ENCODE measurements around the gene KHK.

The KHK gene

DNA sequence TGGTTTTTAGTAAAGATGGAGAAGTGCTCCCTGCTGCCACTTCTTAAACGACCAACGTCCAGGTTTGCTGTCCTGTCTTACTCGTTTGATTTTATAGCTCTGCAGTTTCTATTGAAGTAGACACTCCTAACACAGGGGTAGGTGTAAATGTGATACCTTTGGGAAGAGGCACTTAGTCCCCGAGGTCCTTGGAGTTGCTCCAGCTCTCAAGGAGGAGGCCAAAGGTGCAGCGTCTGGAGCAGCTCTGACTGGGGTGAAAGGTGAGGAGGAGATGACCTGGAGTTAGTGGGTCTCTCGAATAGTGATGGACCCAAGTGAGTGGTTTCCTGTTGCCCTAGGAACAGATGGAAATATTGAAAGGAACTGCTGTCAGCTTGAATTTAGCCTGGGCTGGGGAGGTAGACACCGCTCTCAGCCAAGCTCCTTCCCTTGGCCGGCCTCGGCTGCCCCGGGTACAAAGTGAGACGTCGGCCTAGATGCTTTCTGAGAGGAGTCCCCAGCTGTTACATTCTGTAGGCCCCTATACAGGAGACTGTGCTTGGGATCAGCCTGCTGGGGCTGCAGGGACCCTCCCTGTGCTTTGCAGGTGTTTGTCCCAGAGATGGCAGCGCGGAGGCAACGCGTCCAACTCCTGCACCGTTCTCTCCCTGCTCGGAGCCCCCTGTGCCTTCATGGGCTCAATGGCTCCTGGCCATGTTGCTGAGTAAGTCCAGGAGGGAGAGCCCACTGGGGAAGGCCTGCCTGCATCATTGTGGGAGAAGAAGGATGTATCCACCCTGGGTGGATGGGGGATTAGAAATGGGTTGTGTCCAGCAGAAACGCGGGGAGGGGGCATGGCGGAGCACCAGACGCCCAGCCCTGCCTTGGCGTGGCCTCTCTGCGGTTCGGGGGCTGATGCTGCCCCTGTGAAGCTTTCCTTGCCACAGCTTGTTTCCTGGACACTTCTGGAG is 5.4 kb downstream of the KHK start:
- WGBS, 2 experiments (ENCODE audit: insufficient coverage in 2 of 2): 84% methylated on average over 23 to 24 of the region's 25 CpGs
- H3K4me1 ChIP-seq (ENCODE audit: control insufficient read depth, insufficient read depth, low read length, poor library complexity, severe bottlenecking): peaks cover 9% of the 10 kb centered on the region
- no peaks in the 10 kb centered on the region for H3K9me3 ChIP-seq (ENCODE audit: control insufficient read depth, low read length)
- no peaks in the 10 kb centered on the region for H3K36me3 ChIP-seq (ENCODE audit: control insufficient read depth, insufficient read depth, low read length)
- no peak overlapping the region for H3K27ac ChIP-seq (ENCODE audit: low read depth, low read length, severe bottlenecking)
- H3K4me3 ChIP-seq (ENCODE audit: extremely low read depth, insufficient read depth, low read length, poor library complexity, severe bottlenecking): no peak overlapping the region

DNA sequence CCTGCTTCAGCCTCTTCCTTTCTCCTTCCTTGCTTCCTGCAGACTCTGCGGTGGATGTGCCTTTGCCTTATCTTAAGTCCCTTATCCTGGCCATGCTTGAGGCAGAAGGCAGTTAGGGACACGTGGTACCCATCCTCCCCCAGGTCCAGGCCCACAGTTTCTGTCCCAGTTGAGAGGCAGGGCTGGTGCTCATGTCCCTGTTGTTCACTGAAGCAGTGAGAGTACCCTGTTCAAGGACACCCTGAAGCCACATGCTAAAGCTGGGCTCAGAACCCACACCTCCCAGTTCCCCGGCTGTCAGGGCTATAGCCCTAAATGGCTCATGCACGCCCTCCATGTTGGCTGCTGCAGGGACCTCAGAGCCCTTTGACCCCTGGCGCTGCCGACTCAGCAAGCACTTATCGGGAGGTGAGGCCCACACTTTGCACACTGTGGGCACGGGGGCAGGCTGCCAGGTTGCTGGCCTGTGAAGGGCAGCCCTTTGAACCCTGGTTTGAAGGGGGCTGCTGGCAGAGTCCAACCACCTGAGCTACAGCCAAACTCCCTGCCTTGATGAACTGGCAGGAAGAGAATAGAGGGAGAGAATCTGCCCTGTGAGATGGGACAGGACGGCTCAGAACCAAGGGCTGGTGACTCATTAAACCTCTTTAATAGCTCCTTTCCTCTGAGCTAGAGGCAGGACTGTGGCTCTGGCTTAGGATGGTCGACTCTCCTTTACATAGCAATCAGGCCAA is 6.3 kb downstream of the KHK start:
- 87 to 90% methylated on average over 9 to 10 of the region's 10 CpGs for WGBS, 2 experiments (ENCODE audit: insufficient coverage in 2 of 2)
- Histone ChIP-seq H3K36me3 (ENCODE audit: control insufficient read depth, insufficient read depth, low read length) (no peaks in the 10 kb centered on the region), H3K4me1 (ENCODE audit: control insufficient read depth, insufficient read depth, low read length, poor library complexity, severe bottlenecking) (peaks cover 9% of the 10 kb centered on the region), H3K27ac (ENCODE audit: low read depth, low read length, severe bottlenecking) (no peak overlapping the region), H3K9me3 (ENCODE audit: control insufficient read depth, low read length) (no peaks in the 10 kb centered on the region), H3K4me3 (ENCODE audit: extremely low read depth, insufficient read depth, low read length, poor library complexity, severe bottlenecking) (no peak overlapping the region)

DNA sequence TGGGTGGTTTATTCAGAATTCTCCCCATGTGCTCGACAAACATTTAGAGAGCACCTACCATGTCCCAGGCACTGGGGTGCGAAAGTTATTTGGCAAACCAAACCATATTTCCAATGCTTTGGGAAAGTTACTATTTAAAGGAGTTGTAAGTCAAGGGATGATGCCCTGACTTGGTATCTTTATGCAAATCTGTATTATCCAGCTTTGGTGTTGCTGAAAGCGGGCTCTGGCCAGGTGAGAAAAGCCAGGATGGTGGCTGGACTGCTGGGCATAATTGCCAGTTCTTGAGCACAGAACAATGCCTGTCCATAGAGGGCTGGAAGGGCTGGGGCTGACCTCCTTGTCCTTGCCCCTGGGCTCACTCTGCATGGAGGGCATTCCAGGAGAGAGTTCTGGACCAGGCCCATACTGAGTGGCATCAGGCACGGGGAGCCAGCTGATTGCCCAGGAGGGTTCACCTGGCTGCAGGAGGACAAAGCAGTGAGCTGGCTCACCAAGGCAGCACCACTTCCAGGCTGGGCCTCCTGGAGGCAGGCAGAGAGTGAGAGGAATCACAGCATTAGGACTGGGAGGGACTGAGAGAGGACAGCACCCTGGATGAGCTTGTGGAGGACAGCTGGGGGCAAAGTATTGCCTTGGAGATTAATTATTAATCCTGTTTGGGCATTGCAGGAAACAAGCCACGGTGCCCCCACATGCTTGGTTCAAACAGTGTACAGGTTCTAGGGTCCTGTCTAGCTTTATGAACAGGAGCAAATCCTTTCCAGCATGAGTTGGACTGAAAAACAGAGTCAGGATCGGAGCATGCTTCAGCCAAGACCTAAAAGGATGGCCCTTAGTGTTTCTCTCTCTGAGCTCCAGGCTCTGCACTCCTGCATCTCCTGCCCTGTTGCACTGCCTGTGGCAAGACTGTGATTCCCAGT is 7.1 kb downstream of the KHK start:
- WGBS, 2 experiments (ENCODE audit: insufficient coverage in 2 of 2): 89 to 94% methylated on average over 5 of the region's 6 CpGs
- Histone ChIP-seq H3K4me3 (ENCODE audit: extremely low read depth, insufficient read depth, low read length, poor library complexity, severe bottlenecking) (no peak overlapping the region), H3K27ac (ENCODE audit: low read depth, low read length, severe bottlenecking) (no peak overlapping the region), H3K36me3 (ENCODE audit: control insufficient read depth, insufficient read depth, low read length) (no peaks in the 10 kb centered on the region), H3K9me3 (ENCODE audit: control insufficient read depth, low read length) (no peaks in the 10 kb centered on the region), H3K4me1 (ENCODE audit: control insufficient read depth, insufficient read depth, low read length, poor library complexity, severe bottlenecking) (peaks cover 9% of the 10 kb centered on the region)

DNA sequence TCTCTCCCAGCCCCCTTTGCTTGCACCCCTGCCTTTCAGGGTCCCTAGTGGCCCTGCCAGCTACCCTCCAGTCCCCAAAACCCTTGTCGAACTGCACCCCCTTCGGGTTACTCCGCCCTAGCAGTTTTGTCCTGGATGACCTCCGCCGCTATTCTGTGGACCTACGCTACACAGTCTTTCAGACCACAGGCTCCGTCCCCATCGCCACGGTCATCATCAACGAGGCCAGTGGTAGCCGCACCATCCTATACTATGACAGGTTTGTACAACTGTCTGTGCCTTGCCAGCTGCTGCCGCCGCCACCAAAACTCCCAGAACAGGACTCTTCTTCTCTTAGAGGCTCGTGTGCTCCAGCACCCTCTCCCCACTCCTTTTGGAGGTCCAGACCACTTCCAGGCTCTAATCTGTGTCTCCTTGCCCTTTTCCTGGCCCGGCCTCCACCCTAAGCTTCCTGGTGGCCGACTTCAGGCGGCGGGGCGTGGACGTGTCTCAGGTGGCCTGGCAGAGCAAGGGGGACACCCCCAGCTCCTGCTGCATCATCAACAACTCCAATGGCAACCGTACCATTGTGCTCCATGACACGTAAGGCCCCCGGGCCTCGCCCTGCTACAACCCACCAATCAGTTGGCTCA is 7.9 kb downstream of the KHK start:
- Histone ChIP-seq H3K4me3 (ENCODE audit: extremely low read depth, insufficient read depth, low read length, poor library complexity, severe bottlenecking) (no peak overlapping the region), H3K9me3 (ENCODE audit: control insufficient read depth, low read length) (no peaks in the 10 kb centered on the region), H3K36me3 (ENCODE audit: control insufficient read depth, insufficient read depth, low read length) (no peaks in the 10 kb centered on the region), H3K4me1 (ENCODE audit: control insufficient read depth, insufficient read depth, low read length, poor library complexity, severe bottlenecking) (peaks cover 9% of the 10 kb centered on the region), H3K27ac (ENCODE audit: low read depth, low read length, severe bottlenecking) (no peak overlapping the region)
- WGBS, 2 experiments (ENCODE audit: insufficient coverage in 2 of 2): 92 to 93% methylated on average over 22 to 24 of the region's 24 CpGs

DNA sequence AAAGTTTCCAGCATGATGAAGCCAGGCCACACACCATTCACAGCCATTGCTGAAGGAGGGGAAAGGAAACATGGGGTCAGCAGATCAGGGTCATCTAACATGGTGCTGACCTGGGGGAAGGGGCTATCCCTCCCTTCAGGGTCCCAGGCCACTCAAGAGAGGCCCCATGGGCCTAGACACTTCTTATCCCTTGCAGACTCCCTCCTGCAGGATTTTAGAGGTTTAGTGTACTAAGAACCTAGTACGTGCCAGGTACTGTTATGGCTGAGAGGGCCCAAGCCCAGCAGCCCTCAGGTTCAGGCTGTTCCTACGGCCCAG is 8.8 kb downstream of the KHK start:
- peaks cover 9% of the 10 kb centered on the region for H3K4me1 ChIP-seq (ENCODE audit: control insufficient read depth, insufficient read depth, low read length, poor library complexity, severe bottlenecking)
- no peak overlapping the region for H3K27ac ChIP-seq (ENCODE audit: low read depth, low read length, severe bottlenecking)
- H3K36me3 ChIP-seq (ENCODE audit: control insufficient read depth, insufficient read depth, low read length): no peaks in the 10 kb centered on the region
- 90 to 100% methylated on average over 2 of the region's 2 CpGs for WGBS, 2 experiments (ENCODE audit: insufficient coverage in 2 of 2)
- H3K4me3 ChIP-seq (ENCODE audit: extremely low read depth, insufficient read depth, low read length, poor library complexity, severe bottlenecking): no peak overlapping the region
- H3K9me3 ChIP-seq (ENCODE audit: control insufficient read depth, low read length): no peaks in the 10 kb centered on the region

DNA sequence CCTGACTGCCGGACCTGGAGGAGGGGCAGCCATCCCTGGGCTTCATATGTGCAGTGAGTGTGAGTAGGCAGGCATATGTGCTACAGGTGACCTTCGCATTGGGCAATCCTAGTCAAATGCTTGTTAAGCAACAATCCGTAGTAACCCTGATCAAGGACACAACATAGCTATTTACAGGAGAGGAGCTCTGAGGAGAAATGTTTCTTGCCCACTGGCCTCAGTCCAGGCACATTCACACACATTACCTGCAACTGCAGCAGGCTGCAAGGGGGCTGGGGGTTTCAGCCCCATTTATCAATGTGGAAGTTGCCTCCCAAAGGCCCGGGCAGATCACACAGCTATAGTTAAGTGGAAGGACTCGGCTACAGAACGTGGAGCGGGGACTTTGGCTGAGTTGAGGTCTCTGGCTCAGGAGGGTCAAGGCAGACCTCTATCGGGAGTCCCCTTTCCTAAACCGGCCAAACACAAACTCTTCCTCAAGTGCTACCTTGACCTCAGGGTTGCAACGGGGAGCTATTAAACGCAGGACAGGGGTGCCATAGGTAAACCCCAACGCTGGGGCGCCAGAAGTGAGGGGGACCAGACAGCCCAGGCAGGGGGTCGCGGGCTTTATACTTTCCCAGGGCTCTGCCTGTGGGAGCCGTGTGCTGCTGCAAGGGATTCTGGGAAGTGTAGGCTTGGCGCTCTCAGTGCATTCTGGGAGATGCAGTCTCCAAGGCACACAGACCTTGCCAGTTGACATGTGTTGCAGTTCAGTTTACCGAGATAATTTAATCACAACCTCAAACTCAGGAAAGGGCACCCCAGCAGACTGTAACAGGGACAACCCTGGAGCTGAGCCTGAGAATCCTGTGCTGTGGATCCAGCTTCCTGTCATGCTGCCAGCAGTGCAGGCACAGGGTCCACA is 9.4 kb downstream of the KHK start:
- H3K36me3 ChIP-seq (ENCODE audit: control insufficient read depth, insufficient read depth, low read length): no peaks in the 10 kb centered on the region
- WGBS, 2 experiments (ENCODE audit: insufficient coverage in 2 of 2): 37 to 39% methylated on average over 14 to 16 of the region's 18 CpGs
- H3K4me3 ChIP-seq (ENCODE audit: extremely low read depth, insufficient read depth, low read length, poor library complexity, severe bottlenecking): no peak overlapping the region
- H3K4me1 ChIP-seq (ENCODE audit: control insufficient read depth, insufficient read depth, low read length, poor library complexity, severe bottlenecking): peaks cover 9% of the 10 kb centered on the region
- H3K9me3 ChIP-seq (ENCODE audit: control insufficient read depth, low read length): no peaks in the 10 kb centered on the region
- no peak overlapping the region for H3K27ac ChIP-seq (ENCODE audit: low read depth, low read length, severe bottlenecking)

DNA sequence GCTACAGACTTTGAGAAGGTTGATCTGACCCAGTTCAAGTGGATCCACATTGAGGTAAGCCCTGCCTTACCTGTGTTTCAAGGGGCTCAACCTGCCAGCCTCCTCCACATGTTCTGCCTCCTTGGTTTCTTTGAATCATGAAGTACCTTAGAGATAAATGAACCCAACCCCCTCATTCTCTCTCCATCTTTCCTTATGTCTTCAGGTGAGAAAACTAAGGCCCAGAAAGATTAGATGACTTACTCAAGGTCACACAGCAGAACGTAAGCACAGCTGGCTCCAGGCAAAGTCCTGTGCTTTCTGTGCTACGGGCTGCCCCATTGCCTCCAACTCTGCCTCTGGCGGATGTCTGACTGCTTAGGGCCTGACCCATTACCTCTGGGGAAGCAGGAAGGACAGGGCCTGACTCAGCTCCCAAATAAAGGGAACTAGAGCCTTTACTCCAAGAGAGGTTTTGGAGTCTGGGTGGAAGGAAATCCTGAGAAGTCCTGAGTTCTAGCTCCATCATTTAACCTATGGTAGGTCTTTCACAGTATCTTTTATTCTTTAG is 10.3 kb downstream of the KHK start:
- Histone ChIP-seq H3K4me1 (ENCODE audit: control insufficient read depth, insufficient read depth, low read length, poor library complexity, severe bottlenecking) (peaks cover 9% of the 10 kb centered on the region), H3K9me3 (ENCODE audit: control insufficient read depth, low read length) (no peaks in the 10 kb centered on the region), H3K36me3 (ENCODE audit: control insufficient read depth, insufficient read depth, low read length) (no peaks in the 10 kb centered on the region), H3K4me3 (ENCODE audit: extremely low read depth, insufficient read depth, low read length, poor library complexity, severe bottlenecking) (no peak overlapping the region), H3K27ac (ENCODE audit: low read depth, low read length, severe bottlenecking) (no peak overlapping the region)
- WGBS, 2 experiments (ENCODE audit: insufficient coverage in 2 of 2): 86 to 100% methylated on average over 2 to 3 of the region's 3 CpGs

DNA sequence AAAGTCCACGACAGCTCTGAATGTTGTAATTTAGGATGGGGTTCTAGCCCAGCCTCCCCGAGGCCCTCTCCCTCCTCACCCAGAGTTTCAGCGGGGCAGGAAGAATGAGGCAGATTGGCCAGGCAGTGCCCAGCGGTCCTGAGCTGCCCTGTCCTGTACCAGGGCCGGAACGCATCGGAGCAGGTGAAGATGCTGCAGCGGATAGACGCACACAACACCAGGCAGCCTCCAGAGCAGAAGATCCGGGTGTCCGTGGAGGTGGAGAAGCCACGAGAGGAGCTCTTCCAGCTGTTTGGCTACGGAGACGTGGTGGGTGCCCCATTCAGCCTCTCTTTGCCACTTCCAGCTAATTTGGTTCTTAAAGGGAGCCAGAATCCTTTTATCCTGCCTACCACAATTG is 10.8 kb downstream of the KHK start:
- no peaks in the 10 kb centered on the region for H3K9me3 ChIP-seq (ENCODE audit: control insufficient read depth, low read length)
- H3K4me3 ChIP-seq (ENCODE audit: extremely low read depth, insufficient read depth, low read length, poor library complexity, severe bottlenecking): no peak overlapping the region
- H3K27ac ChIP-seq (ENCODE audit: low read depth, low read length, severe bottlenecking): no peak overlapping the region
- no peaks in the 10 kb centered on the region for H3K36me3 ChIP-seq (ENCODE audit: control insufficient read depth, insufficient read depth, low read length)
- WGBS, 2 experiments (ENCODE audit: insufficient coverage in 2 of 2): 86 to 94% methylated on average over 10 of the region's 14 CpGs
- H3K4me1 ChIP-seq (ENCODE audit: control insufficient read depth, insufficient read depth, low read length, poor library complexity, severe bottlenecking): peaks cover 8% of the 10 kb centered on the region

DNA sequence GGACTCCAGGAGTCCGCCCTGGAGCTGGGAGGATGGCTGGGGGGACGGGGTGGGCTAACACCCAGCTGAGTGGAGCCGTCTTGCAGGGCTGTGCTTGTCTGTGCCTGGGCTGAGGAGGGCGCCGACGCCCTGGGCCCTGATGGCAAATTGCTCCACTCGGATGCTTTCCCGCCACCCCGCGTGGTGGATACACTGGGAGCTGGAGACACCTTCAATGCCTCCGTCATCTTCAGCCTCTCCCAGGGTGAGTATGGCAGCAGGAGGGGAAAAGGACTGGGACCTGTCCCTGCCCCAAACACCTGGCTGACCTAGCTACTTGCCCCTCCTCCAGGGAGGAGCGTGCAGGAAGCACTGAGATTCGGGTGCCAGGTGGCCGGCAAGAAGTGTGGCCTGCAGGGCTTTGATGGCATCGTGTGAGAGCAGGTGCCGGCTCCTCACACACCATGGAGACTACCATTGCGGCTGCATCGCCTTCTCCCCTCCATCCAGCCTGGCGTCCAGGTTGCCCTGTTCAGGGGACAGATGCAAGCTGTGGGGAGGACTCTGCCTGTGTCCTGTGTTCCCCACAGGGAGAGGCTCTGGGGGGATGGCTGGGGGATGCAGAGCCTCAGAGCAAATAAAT is 12.9 kb downstream of the KHK start:
- Histone ChIP-seq H3K36me3 (ENCODE audit: control insufficient read depth, insufficient read depth, low read length) (no peaks in the 10 kb centered on the region), H3K4me3 (ENCODE audit: extremely low read depth, insufficient read depth, low read length, poor library complexity, severe bottlenecking) (no peak overlapping the region), H3K4me1 (ENCODE audit: control insufficient read depth, insufficient read depth, low read length, poor library complexity, severe bottlenecking) (no peaks in the 10 kb centered on the region), H3K9me3 (ENCODE audit: control insufficient read depth, low read length) (no peaks in the 10 kb centered on the region), H3K27ac (ENCODE audit: low read depth, low read length, severe bottlenecking) (no peak overlapping the region)
- 91 to 95% methylated on average over 14 to 16 of the region's 19 CpGs for WGBS, 2 experiments (ENCODE audit: insufficient coverage in 2 of 2)
